Ovary (tissue), 9 donors: ENCODE data around the gene ATP1B2. TPM values are rescaled to one million over a fixed set of nuclear protein-coding genes. Genes with fewer than 3 reads are reported as not detected.

ENCODE experiments used
- DNase-seq, 5 donors: peaks; one replicate each; pipeline ENCODE4 v3.0.0-alpha.2; 2019 to 2020
- H3K27ac ChIP-seq, 2 donors: fragments of 200-600 bp; one replicate each; pipeline versions ENCODE4 v1.5.1 to v1.8.0; 2019 to 2022
- H3K27me3 ChIP-seq: fragments of 200-600 bp; one replicate; pipeline ENCODE4 v1.8.0; 2022
- H3K36me3 ChIP-seq: fragments of 200-600 bp; sonication (generic); one replicate; pipeline ENCODE4 v1.5.1; 2019
- H3K4me1 ChIP-seq: one replicate; pipeline ENCODE4 v1.8.1; 2013; ENCODE audit warnings: mild to moderate bottlenecking, moderate library complexity; ENCODE audit not compliant: insufficient read depth
- H3K4me3 ChIP-seq: fragments of 200-600 bp; sonication (generic); one replicate; pipeline ENCODE4 v1.5.1; 2017
- H3K9me3 ChIP-seq, 2 donors: fragments of 200-600 bp in 1 of 2; sonication (generic) in 1 of 2; one replicate each; pipeline versions ENCODE4 v1.5.1 to v1.8.1; 2013 to 2019; ENCODE audit warnings: mild to moderate bottlenecking in 1 of 2, moderate library complexity in 1 of 2
- CTCF ChIP-seq, 3 donors: fragments of 450-650 bp in 2 of 3; fragments of 200-600 bp in 1 of 3; IDR thresholded peaks; one replicate each; pipeline versions ENCODE4 v1.5.1 to v1.8.0; 2016 to 2022; ENCODE audit warnings: antibody characterized with exemption in 3 of 3, mild to moderate bottlenecking in 1 of 3
- EP300 ChIP-seq: sonication (generic); formaldehyde crosslinking; IDR thresholded peaks from one replicate; pipeline ENCODE4 v1.6.1; 2017; ENCODE audit warnings: antibody characterized with exemption
- POLR2A ChIP-seq: fragments of 450-650 bp; IDR thresholded peaks from one replicate; pipeline ENCODE4 v1.6.1; 2017; ENCODE audit warnings: antibody characterized with exemption, mild to moderate bottlenecking, moderate library complexity
- WGBS, 3 donors: extraction: QIAGEN DNeasy Blood & Tissue Kit in 1 of 3; methylation state at CpG; one replicate each; pipeline versions ENCODE4 v1.1.5 to v1.1.7; 2013 to 2017; 5-methylcytosine and 5-hydroxymethylcytosine counted together
- intact Hi-C, 4 donors: fragments of 100-400 bp; cut with DNase I; formaldehyde crosslinking; loops; one replicate each; pipeline versions ENCODE4 v1.11.0 to v1.15.1; 2022 to 2023
- polyA plus RNA-seq, 2 donors: library from polyadenylated mRNA; stranded (reverse); fragments of 200-250 nt in 1 of 2; fragments of 350-450 nt in 1 of 2; fragmentation: Illumina TruSeq in 1 of 2; extraction: RNeasy Lipid Tissue Mini Kit (QIAGEN cat#74804) in 1 of 2; gene quantifications; one replicate each; pipeline ENCODE4 v1.2.3, GENCODE V29; 2013 to 2014
- total RNA-seq, 7 donors: library from RNA; depleted of rRNA in 2 of 7; stranded (reverse); fragments of >200 nt in 2 of 7; fragmentation: NEBNext Ultra II Directional in 3 of 7; extraction: Animal tissue kit (Norgen Biotek cat#: 25700) in 3 of 7; gene quantifications; one replicate each; pipeline versions ENCODE4 v1.1.0 to v1.2.4, GENCODE V29; 2016 to 2023
- donor health status: DM: no; HTN: no; CAD: no; lungs with moderate emphysema.
- donor health status: DM: no; HTN: no; CAD: no.
- donor health status: Bipolar disorder and iron deficiency.
- donor health status: DM: yes; HTN: yes; CAD: no.
- donor health status: DM: no; HTN: no; CAD: no.
- donor health status: DM: yes; HTN: yes; CAD: no.

Gene ATP1B2
- total and polyA plus RNA-seq, 9 donors, result 3.6 to 74.5 (median 34.1) TPM

GRCh38 chr17:7668482-7668881 lies 17.8 kb downstream of the ATP1B2 start:
- 87 to 88% (median 88%) methylated on average over 7 of the region's 7 CpGs for WGBS, 3 donors
- Histone ChIP-seq H3K4me3 (no peak overlapping the region), H3K27me3 (no peaks in the 10 kb centered on the region), H3K4me1 (no peaks in the 10 kb centered on the region), H3K9me3 (no peaks in the 10 kb centered on the region), H3K27ac (no peak overlapping the region), H3K36me3 (no peaks in the 10 kb centered on the region)
- no peak for DNase-seq
- TF ChIP-seq POLR2A (no peak), EP300 (no peak), CTCF (IDR thresholded peaks at IDR 0.05) (no peak)
- intact Hi-C loops, result no loop called here

GRCh38 chr17:7673239-7673638 lies 22.5 kb downstream of the ATP1B2 start:
- TF ChIP-seq EP300 (no peak), POLR2A (no peak), CTCF (IDR thresholded peaks at IDR 0.05) (no peak)
- Histone ChIP-seq H3K4me1 (no peaks in the 10 kb centered on the region), H3K36me3 (no peaks in the 10 kb centered on the region), H3K4me3 (no peak overlapping the region), H3K27me3 (no peaks in the 10 kb centered on the region), H3K9me3 (no peaks in the 10 kb centered on the region), H3K27ac (no peak overlapping the region)
- DNase-seq, result no peak
- intact Hi-C loops, result no loop called here
- WGBS, 3 donors, result 88 to 89% (median 89%) methylated on average over 2 of the region's 2 CpGs

GRCh38 chr17:7674934-7675333 lies 24.2 kb downstream of the ATP1B2 start:
- no peaks in the 10 kb centered on the region for H3K9me3 ChIP-seq
- WGBS, 3 donors, result 85 to 91% (median 88%) methylated on average over 14 of the region's 14 CpGs

GRCh38 chr17:7676533-7676932 lies 25.8 kb downstream of the ATP1B2 start:
- intact Hi-C loops, result no loop called here
- H3K36me3 ChIP-seq, result no peaks in the 10 kb centered on the region
- WGBS, 3 donors, result 83 to 92% (median 87%) methylated on average over 5 of the region's 5 CpGs
- no peak for TF ChIP-seq CTCF (IDR thresholded peaks at IDR 0.05)
- no peak for TF ChIP-seq POLR2A
- no peak for TF ChIP-seq EP300
- no peak overlapping the region for H3K27ac ChIP-seq
- no peaks in the 10 kb centered on the region for H3K27me3 ChIP-seq
- H3K4me3 ChIP-seq, result no peak overlapping the region
- DNase-seq, result no peak
- no peaks in the 10 kb centered on the region for H3K9me3 ChIP-seq
- no peaks in the 10 kb centered on the region for H3K4me1 ChIP-seq

More at GRCh38 chr17:7674934-7675333, 24.2 kb downstream of the ATP1B2 start:
- H3K4me3 ChIP-seq, result no peak overlapping the region
- no peak for TF ChIP-seq EP300
- TF ChIP-seq POLR2A, result no peak
- no peak for TF ChIP-seq CTCF (IDR thresholded peaks at IDR 0.05)
- H3K27ac ChIP-seq, result no peak overlapping the region
- no peaks in the 10 kb centered on the region for H3K27me3 ChIP-seq
- intact Hi-C loops, result no loop called here
- H3K36me3 ChIP-seq, result no peaks in the 10 kb centered on the region
- DNase-seq, result no peak
- H3K4me1 ChIP-seq, result no peaks in the 10 kb centered on the region
